C4-2B (cell line): ENCODE results near the gene COL4A2.

Experiments used
- H3K27ac ChIP-seq: fragments of 450-650 bp; 2 replicates; pipeline ENCODE4 v1.5.1; 2017
- CTCF ChIP-seq: fragments of 450-650 bp; conservative IDR thresholded peaks from 2 replicates; pipeline ENCODE4 v1.5.1; 2017; ENCODE audit warnings: mild to moderate bottlenecking
- ZFX ChIP-seq: fragments of 450-650 bp; IDR thresholded peaks from 2 replicates; pipeline ENCODE4 v1.6.1; 2017

Gene COL4A2

DNA sequence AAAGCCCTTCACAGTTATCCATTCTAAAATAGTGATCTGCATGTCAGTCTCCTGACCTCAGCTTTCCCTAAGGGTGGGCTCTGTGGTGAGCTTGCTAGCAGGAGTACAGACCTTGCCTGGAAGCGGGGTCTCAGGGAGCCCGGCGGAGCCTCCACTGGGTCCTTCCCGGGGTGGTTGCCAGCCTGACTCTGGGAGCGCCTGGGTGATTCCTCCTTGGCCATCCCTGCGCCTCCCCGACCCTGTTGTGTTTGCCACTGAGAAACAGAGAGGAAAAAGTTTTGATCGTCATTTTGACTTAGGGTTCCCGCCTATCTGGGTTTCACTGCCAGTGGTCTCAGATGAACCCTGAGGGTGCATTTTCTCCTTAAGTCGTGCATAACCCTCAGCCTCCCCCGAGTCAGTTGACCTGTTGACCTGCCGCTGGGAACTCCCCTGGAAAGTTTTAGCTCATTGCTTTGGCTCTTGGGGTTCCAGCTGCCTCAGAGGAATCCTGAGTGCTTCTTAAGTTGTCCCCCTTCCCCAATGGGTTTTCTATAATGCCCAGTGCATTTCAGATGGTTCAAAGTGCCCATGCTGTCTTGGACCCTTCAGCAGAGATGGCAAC is 136.6 kb downstream of the COL4A2 start:
- TF ChIP-seq ZFX: no peak
- no peak for TF ChIP-seq CTCF
- H3K27ac ChIP-seq: no peak overlapping the region

DNA sequence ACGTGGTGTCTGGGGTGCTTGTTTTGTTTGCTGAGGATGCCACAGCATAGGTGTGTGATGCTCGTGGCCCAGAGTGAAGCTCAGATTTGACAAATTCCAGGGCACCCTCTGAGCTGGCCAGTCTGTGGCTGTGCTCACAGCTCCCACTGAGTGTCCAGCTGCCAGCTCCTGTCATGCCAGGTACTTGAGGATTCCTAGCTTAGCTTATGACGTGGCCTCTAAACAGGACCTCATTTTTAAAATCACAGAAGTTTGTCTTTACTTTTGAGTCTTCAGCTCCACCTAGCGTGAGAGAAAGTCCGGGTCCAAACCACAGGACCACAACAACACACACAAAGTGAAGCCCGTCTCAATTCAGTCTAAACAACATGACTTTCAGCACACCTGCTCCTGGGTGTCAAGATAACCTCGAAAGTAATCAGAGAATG is 137.2 kb downstream of the COL4A2 start:
- TF ChIP-seq CTCF: peak; percentile 49
- TF ChIP-seq ZFX: no peak
- H3K27ac ChIP-seq: no peak overlapping the region

DNA sequence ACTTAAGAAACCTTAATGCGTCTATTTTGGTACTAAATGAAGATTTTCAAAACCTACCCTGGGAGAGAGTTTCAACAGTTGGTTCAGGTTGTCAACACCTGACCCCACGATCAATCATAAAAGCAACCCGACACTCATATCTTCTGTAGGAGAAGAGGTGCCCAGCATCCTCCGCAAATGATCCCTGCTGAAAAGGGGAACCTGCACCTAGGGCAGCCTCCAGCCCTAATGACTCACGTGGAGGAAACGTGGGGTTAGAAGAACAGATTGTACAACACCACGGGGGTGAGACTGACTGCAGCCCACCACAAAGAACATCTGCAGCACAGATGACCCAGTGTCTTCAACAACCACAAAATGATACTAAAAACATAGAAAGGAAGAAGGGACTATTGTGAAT is 138.1 kb downstream of the COL4A2 start:
- TF ChIP-seq ZFX (no peak), CTCF (no peak)
- H3K27ac ChIP-seq: no peak overlapping the region

DNA sequence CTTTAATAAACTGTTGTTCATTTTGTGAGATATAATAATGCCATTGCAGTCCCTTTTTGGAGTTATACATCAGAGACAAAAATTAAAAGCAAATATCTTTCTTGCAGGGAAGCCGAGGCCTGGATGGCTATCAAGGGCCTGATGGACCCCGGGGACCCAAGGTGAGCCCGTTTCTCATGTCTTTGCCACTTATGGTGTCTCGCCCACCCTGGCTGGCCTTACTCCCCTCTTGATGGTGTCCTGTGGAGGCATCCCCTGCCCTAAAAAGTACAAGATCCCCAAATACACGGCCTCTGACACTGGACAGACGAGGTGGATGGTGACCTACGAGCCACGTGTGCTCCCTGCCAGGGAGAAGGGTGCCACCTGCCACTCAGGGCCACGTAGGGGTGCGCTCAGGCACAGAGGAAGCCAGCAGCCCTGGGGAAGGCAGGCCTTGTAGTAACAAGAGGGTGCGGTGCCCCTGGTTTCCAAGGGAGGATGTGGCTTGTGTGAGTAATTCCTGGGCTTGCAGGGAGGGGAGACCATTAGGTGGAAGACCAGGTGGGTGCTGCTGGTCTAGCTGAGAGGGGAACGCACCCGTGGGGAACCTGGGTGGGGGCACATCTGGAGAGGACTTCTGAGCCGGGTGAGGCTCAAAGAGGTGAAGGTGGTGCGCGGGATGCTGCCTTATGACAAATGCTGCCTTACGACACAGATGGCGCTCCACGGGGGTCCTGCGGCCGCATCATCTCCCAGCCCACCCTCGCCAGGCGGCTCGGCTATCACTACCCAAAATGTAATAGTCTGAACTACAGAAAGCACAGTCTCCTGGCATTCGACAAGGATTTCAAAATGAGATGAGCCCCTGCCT is 138.9 kb downstream of the COL4A2 start:
- H3K27ac ChIP-seq: no peak overlapping the region
- TF ChIP-seq ZFX: no peak
- no peak for TF ChIP-seq CTCF

GRCh38 chr13:110446575-110446890 is 139.4 kb downstream of the COL4A2 start:
- no peak overlapping the region for H3K27ac ChIP-seq
- TF ChIP-seq CTCF: no peak
- TF ChIP-seq ZFX: no peak

GRCh38 chr13:110447058-110447511 is 140.0 kb downstream of the COL4A2 start:
- no peak overlapping the region for H3K27ac ChIP-seq
- TF ChIP-seq CTCF (no peak), ZFX (no peak)

DNA sequence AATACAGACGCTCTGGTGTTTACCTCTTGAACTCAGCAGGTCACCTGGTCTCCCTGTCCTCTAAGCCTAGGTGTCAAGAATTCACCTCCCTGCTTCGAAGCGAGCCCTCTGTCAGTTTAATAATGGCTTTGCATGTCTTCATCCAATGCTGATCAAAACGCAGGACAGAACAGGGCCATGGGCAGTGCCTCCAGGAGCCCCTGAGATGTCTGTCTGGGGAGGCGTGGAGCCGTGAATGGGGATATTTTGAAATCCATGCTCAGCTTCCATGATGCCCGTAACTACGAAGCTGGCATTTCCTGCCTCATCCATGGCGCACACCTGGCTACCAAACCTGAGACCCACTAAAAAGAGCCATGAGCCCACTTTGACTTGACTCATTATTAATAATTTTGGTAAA is 140.7 kb downstream of the COL4A2 start:
- TF ChIP-seq ZFX (no peak), CTCF (no peak)
- no peak overlapping the region for H3K27ac ChIP-seq
